ENCODE results near the gene FBXW8.

DNA sequence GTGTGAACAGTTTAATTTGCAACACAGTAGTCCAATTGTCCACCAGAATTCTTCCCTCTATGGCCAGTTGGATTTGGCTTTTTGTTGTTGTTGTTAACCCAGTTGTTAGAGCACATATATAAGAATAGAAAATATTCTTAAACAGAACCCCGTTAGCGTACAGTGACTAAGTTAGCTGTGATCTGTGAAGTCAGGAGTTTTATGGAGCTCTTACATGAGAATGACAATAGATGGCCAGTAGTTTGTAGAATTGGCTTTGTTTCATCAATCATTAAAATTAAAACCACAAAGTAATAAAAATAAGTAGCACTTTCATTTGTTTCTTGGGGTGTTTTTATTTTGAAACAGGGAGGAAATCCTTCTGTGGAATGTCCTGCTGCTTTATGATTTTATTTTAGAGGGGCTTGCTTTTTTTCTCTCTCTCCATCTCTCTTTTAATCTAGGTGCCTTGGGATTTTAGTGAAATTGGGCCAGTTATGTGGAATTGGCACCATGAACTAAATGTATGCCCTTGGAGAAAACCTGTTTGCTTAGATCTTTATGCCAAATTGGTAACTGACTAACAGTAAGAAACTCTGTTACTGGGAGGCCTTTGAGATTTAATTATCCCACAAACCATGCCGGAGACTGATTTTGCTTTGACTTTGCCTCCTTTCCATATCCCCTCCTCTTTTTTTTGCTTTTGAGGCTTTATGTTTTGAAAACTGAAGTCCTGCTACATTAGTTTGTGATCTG, 22.9 kb downstream of the FBXW8 start:
- no peak for TF ChIP-seq EZH2 (IDR thresholded peaks at IDR 0.05; ENCODE audit: low read depth)
- no peak for TF ChIP-seq CTCF (conservative IDR thresholded peaks at IDR 0.05)

All from PC-9 (cell line).